ENCODE results near the gene SHROOM2. TPM values are rescaled to one million over a fixed set of nuclear protein-coding genes. Genes with fewer than 3 reads are reported as not detected.

The SHROOM2 gene
- total and polyA plus RNA-seq, 2 of the 4 experiments (the other 2 are of a cell fraction): 8.1 to 14.2 TPM

DNA sequence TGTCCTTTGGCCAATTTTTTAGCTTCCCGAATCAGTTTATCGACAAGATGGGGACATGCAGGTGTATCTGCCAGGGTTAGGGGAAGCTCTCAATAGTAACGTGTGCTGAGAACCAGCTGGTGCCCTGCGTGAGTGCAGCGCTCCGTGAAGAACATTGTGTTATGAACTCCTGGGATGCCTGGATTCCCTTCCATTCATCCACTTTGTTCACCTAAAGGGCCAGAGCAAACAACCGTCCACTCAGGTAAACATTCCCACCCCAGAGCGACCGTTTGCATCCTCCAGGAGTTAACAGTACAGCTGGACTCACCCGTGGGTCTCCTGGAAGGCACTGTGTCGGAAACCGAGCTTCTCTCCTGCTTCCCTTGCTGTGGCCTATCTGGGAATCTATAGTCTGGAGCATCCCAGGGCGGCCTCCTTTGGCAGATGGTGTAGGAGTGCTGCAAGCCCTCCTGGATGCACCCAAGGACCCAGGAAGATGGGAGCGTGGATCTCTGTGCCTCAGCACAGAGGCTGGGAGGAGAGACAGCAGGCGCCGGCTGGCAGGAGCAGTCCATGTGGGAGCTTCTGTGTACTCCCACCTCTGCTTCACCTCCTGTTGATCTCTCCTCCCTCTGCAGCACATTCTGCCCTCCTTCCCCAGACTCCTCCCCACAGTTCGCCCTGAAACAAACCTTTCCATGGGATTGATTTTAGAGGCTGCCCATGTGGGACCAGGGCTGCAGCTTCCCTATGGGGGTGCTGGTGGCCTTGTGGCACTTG lies 62.7 kb downstream of the SHROOM2 start (continued):
- TF ChIP-seq, protein P1, sequence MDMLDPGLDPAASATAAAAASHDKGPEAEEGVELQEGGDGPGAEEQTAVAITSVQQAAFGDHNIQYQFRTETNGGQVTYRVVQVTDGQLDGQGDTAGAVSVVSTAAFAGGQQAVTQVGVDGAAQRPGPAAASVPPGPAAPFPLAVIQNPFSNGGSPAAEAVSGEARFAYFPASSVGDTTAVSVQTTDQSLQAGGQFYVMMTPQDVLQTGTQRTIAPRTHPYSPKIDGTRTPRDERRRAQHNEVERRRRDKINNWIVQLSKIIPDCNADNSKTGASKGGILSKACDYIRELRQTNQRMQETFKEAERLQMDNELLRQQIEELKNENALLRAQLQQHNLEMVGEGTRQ (IDR thresholded peaks at IDR 0.05; ENCODE audit: low read depth, low read length): no peak

GRCh38 chrX:9851890-9852289 lies 65.7 kb downstream of the SHROOM2 start:
- H4K20me1 ChIP-seq (ENCODE audit: insufficient read depth, low read length): no peaks in the 10 kb centered on the region
- H2AK5ac ChIP-seq (ENCODE audit: low read depth, low read length): no peak overlapping the region
- in situ Hi-C loops (cut with MboI; ENCODE audit: low sequenced_read_pairs): no loop called here
- intact Hi-C loops (cut with micrococcal nuclease): no loop called here
- no peak overlapping the region for H3K56ac ChIP-seq (ENCODE audit: extremely low read depth, insufficient read depth, low read length)
- H2BK5ac ChIP-seq (ENCODE audit: low read depth, low read length, poor library complexity, severe bottlenecking): no peak overlapping the region
- H2BK120ac ChIP-seq (ENCODE audit: low read depth, low read length): no peak overlapping the region
- WGBS, 2 experiments (ENCODE audit: extremely low coverage in 2 of 2, insufficient read length in 1 of 2): no CpG with 5 or more reads among the region's 6 CpGs
- no peak overlapping the region for H2BK15ac ChIP-seq (ENCODE audit: low read depth, low read length)
- H3K4me2 ChIP-seq (ENCODE audit: low read depth, low read length): no peak overlapping the region
- H3K27ac ChIP-seq (ENCODE audit: insufficient read depth, low read length): no peak overlapping the region
- H3K14ac ChIP-seq (replicated peaks; ENCODE audit: low read depth, low read length): no peak overlapping the region
- H4K91ac ChIP-seq (ENCODE audit: insufficient read depth, low read depth, low read length): no peak overlapping the region
- no peak overlapping the region for H4K5ac ChIP-seq (ENCODE audit: low read depth, low read length)
- DNase-seq (no peak), ATAC-seq (ENCODE audit: low read depth) (no peak)
- no peaks in the 10 kb centered on the region for H3K79me1 ChIP-seq (ENCODE audit: low read depth in 1 of 2, low read length in 2 of 2)
- H3K9me1 ChIP-seq (ENCODE audit: insufficient read depth, low read length): no peaks in the 10 kb centered on the region; the same call in 1 of the 2 replicates
- ChIA-PET CTCF (no interaction called here), POLR2A (ENCODE audit: unreplicated experiment) (no interaction called here)
- no peak overlapping the region for H2AFZ ChIP-seq (replicated peaks; ENCODE audit: low read length, poor library complexity)
- H3K36me3 ChIP-seq (ENCODE audit: control insufficient read depth, insufficient read depth, low read length): no peaks in the 10 kb centered on the region
- H2AK9ac ChIP-seq (replicated peaks; ENCODE audit: low read depth, low read length, poor library complexity): peak overlapping the region; percentile 9
- H3K4me1 ChIP-seq (ENCODE audit: control insufficient read depth, insufficient read depth, low read length): peaks cover 4% of the 10 kb centered on the region
- dilution Hi-C loops (cut with HindIII; ENCODE audit: low sequenced_read_pairs, unreplicated experiment): no loop called here
- H3K27me3 ChIP-seq (ENCODE audit: control insufficient read depth, insufficient read depth, low read length): no peaks in the 10 kb centered on the region
- no peaks in the 10 kb centered on the region for H3K9me3 ChIP-seq (ENCODE audit: control insufficient read depth, insufficient read depth, low read length)
- no TSS peak for BruUV-seq (replicated peaks)
- H3K4ac ChIP-seq (ENCODE audit: low read depth, low read length): no peak overlapping the region
- no peak overlapping the region for H3K4me3 ChIP-seq (ENCODE audit: insufficient read depth, low read depth, low read length)
- no peak overlapping the region for H3K18ac ChIP-seq (ENCODE audit: low read depth, low read length)
- H2BK20ac ChIP-seq (ENCODE audit: low read depth, low read length): no peak overlapping the region
- H3K9ac ChIP-seq (ENCODE audit: low read depth, low read length): no peak overlapping the region
- TF ChIP-seq POLR2A (IDR thresholded peaks at IDR 0.05; ENCODE audit: low read depth, low read length): no peak
- TF ChIP-seq CTCF (conservative IDR thresholded peaks at IDR 0.05; ENCODE audit: low read depth, low read length): no peak
- no peak for TF ChIP-seq RAD21 (IDR thresholded peaks at IDR 0.05; ENCODE audit: low read length)
- no peak for TF ChIP-seq CEBPB (IDR thresholded peaks at IDR 0.05; ENCODE audit: low read depth, low read length)
- TF ChIP-seq SMC3 (IDR thresholded peaks at IDR 0.05; ENCODE audit: low read depth, low read length): no peak
- TF ChIP-seq FOS (IDR thresholded peaks at IDR 0.05; ENCODE audit: low read depth, low read length): no peak
- TF ChIP-seq RCOR1 (IDR thresholded peaks at IDR 0.05; ENCODE audit: insufficient replicate concordance, low read length): no peak
- no peak for TF ChIP-seq BHLHE40 (IDR thresholded peaks at IDR 0.05; ENCODE audit: low read depth, low read length)
- TF ChIP-seq MAFK (IDR thresholded peaks at IDR 0.05; ENCODE audit: low read depth, low read length): no peak
- no peak overlapping the region for H4K8ac ChIP-seq (ENCODE audit: low read depth in 2 of 2, low read length in 2 of 2)
- no peak overlapping the region for H3K23ac ChIP-seq (ENCODE audit: low read depth, low read length)
